Prostate gland (tissue), 2 donors: ENCODE measurements around the gene LSAMP.

Experiments
- CTCF ChIP-seq, 4 experiments: fragments of 200-600 bp in 2 of 4; fragments of 450-650 bp in 2 of 4; sonication (generic) in 2 of 4; IDR thresholded peaks; 1 replicate in 3 of 4; 2 replicates in 1 of 4; pipeline ENCODE4 v1.5.1; 2016 to 2019; ENCODE audit warnings: antibody characterized with exemption in 4 of 4, mild to moderate bottlenecking in 2 of 4, moderate library complexity in 2 of 4
- POLR2A ChIP-seq: fragments of 450-650 bp; IDR thresholded peaks from one replicate; pipeline ENCODE4 v1.6.1; 2016; ENCODE audit warnings: antibody characterized with exemption, mild to moderate bottlenecking
- POLR2AphosphoS5 ChIP-seq: sonication (generic); formaldehyde crosslinking; IDR thresholded peaks from one replicate; pipeline ENCODE4 v1.6.1; 2017; ENCODE audit warnings: antibody characterized with exemption

DNA sequence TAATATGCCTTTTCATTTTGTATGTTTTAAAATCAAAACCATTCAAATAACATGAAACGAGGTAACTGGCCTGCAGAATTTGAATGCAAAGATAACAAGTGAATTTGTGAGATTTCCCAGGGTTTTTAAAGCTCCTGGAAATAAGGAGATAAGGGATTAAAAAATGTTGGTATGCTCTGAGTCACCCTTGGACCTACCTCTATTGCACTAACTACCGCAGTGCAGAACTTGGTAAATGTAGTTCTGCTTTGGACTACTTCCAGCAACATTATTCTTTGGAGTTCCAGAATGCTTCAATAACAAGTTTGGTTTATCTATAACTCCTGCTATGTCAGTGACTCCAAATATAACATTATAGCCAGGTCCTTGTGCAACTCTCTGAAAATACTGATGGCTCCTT, 620.2 kb downstream of the LSAMP start:
- TF ChIP-seq CTCF (IDR thresholded peaks at IDR 0.05) (no peak), POLR2A (no peak), POLR2AphosphoS5 (no peak)
